A549 treated with dexamethasone at 1 μM for 4 hours (cell line): ENCODE data around the gene MINAR1. TPM values are rescaled to one million over a fixed set of nuclear protein-coding genes. Genes with fewer than 3 reads are reported as not detected.

Source experiments
- total RNA-seq: library from RNA; stranded (reverse); fragments of 200-300 nt; extraction: Qiagen RNA extraction; gene quantifications from 5 replicates; pipeline ENCODE4 v1.2.3, GENCODE V29; 2022

The MINAR1 gene
- total RNA-seq: 0.41 to 0.59 TPM (median 0.53 TPM) in 5 replicates

GRCh38 chr15:79431636-79432344 is at the start of gene MINAR1:
MINAR1 (plus strand) TSS chr15:79432336; CDS start chr15:79456148, 23,812 bp downstream.

Other genes starting within 250 kb of the MINAR1 start
- gene ANKRD34C, start 149.6 kb upstream of the MINAR1 start, total RNA-seq: not detected in 5 replicates
- gene TMED3, start 121.2 kb upstream of the MINAR1 start, total RNA-seq: 155 to 185 TPM (median 176 TPM) in 5 replicates